Subcutaneous abdominal adipose tissue (tissue), 5 donors: Measurements from ENCODE around the gene LAMC2.
A peak's percentile ranks its signal among the peaks of the same experiment; 100 is the strongest.
"Not testable (repeated sequence)": the region's sequence is repeated elsewhere in the genome, so short reads cannot be mapped to it uniquely, and the experiment has no call there.

Source experiments
- H3K27ac ChIP-seq: one replicate; pipeline ENCODE4 v1.7.0; 2013; ENCODE audit warnings: low read depth, mild to moderate bottlenecking, inconsistent platforms, low read length, moderate library complexity
- H3K27me3 ChIP-seq, 5 donors: one replicate each; pipeline ENCODE4 v1.7.0; 2013; ENCODE audit warnings: low read length in 5 of 5, inconsistent platforms in 1 of 5; ENCODE audit not compliant: control insufficient read depth in 5 of 5, insufficient read depth in 4 of 5
- H3K36me3 ChIP-seq, 5 donors: one replicate each; pipeline ENCODE4 v1.7.0; 2013; ENCODE audit warnings: low read length in 5 of 5; ENCODE audit not compliant: control insufficient read depth in 5 of 5, insufficient read depth in 5 of 5
- H3K4me1 ChIP-seq, 5 donors: one replicate each; pipeline ENCODE4 v1.7.0; 2013; ENCODE audit warnings: low read length in 5 of 5, mild to moderate bottlenecking in 3 of 5, moderate library complexity in 1 of 5; ENCODE audit not compliant: control insufficient read depth in 5 of 5, insufficient read depth in 5 of 5
- H3K4me3 ChIP-seq, 5 donors: one replicate each; pipeline ENCODE4 v1.7.0; 2013; ENCODE audit warnings: low read length in 5 of 5, low read depth in 1 of 5
- H3K9ac ChIP-seq, 5 donors: one replicate each; pipeline ENCODE4 v1.7.0; 2013; ENCODE audit warnings: low read length in 5 of 5, mild to moderate bottlenecking in 4 of 5, moderate library complexity in 3 of 5
- H3K9me3 ChIP-seq, 5 donors: one replicate each; pipeline ENCODE4 v1.7.0; 2013; ENCODE audit warnings: low read length in 5 of 5; ENCODE audit not compliant: control insufficient read depth in 5 of 5
- donor health status: healthy.
- donor health status: healthy.
- donor health status: healthy.
- donor health status: healthy.
- donor health status: healthy.

The LAMC2 gene

GRCh38 chr1:183234660-183235476 is 48.8 kb downstream of the LAMC2 start:
- no peaks in the 10 kb centered on the region for H3K9me3 ChIP-seq
- H3K9ac ChIP-seq, result peak overlapping the region in 3 of 5 donors; percentile 31 to 82 (median 77)
- H3K27ac ChIP-seq, result peak overlapping the region; percentile 90
- peaks cover 10 to 30% (median 18%) of the 10 kb centered on the region in 5 donors for H3K4me1 ChIP-seq
- peaks cover 0 to 3% (median 0%) of the 10 kb centered on the region in 5 donors for H3K27me3 ChIP-seq
- peak overlapping the region; percentile 5 to 64 (median 50) for H3K4me3 ChIP-seq
- no peaks in the 10 kb centered on the region for H3K36me3 ChIP-seq

GRCh38 chr1:183235503-183235902 is 49.4 kb downstream of the LAMC2 start:
- Histone ChIP-seq H3K27ac (peak overlapping the region; percentile 90), H3K36me3 (no peaks in the 10 kb centered on the region), H3K4me3 (peak overlapping the region in 3 of 5 donors; percentile 50 to 64 (median 56)), H3K27me3 (peaks cover 0 to 3% (median 0%) of the 10 kb centered on the region in 5 donors), H3K9me3 (no peaks in the 10 kb centered on the region), H3K4me1 (peaks cover 10 to 36% (median 22%) of the 10 kb centered on the region in 5 donors), H3K9ac (peak overlapping the region in 2 of 5 donors; percentile 31 to 77)

DNA sequence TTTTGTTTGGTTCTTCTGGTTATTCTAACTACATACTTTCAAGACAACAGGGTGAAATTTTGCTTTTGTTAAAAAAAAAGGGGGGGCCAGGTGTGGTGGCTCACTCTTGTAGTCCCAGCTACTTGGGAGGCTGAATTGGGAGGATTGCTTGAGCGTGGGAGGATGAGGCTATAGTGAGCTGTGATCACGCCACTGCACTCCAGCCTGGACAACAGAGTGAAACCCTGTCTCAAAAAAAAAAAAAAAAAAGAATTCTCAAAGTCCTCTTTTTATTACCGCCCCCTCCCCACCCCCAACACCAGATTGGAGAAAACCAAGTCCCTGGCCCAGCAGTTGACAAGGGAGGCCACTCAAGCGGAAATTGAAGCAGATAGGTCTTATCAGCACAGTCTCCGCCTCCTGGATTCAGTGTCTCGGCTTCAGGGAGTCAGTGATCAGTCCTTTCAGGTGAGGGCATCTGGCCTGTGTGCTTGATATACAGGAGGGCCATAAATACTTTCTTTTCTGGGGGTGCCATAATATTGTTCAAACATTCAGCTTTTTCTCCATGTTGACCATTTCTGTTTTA is 50.2 kb downstream of the LAMC2 start:
- H3K27ac ChIP-seq, result peak overlapping the region; percentile 90
- no peak overlapping the region for H3K4me3 ChIP-seq
- no peak overlapping the region for H3K9ac ChIP-seq
- no peaks in the 10 kb centered on the region for H3K36me3 ChIP-seq
- H3K9me3 ChIP-seq, result no peaks in the 10 kb centered on the region
- H3K4me1 ChIP-seq, result peaks cover 12 to 43% (median 24%) of the 10 kb centered on the region in 5 donors
- H3K27me3 ChIP-seq, result peaks cover 0 to 3% (median 0%) of the 10 kb centered on the region in 5 donors

- Histone ChIP-seq H3K4me3 (no peak overlapping the region), H3K9ac (no peak overlapping the region), H3K9me3 (no peaks in the 10 kb centered on the region), H3K4me1 (peaks cover 12 to 51% (median 32%) of the 10 kb centered on the region in 5 donors), H3K27me3 (peaks cover 0 to 3% (median 0%) of the 10 kb centered on the region in 5 donors), H3K36me3 (no peaks in the 10 kb centered on the region), H3K27ac (no peak overlapping the region)
Measured at GRCh38 chr1:183237046-183237445, 51.0 kb downstream of the LAMC2 start.

- H3K27me3 ChIP-seq, result peaks cover 0 to 3% (median 0%) of the 10 kb centered on the region in 5 donors
- no peak overlapping the region for H3K4me3 ChIP-seq
- H3K36me3 ChIP-seq, result no peaks in the 10 kb centered on the region
- no peak overlapping the region for H3K27ac ChIP-seq
- H3K9ac ChIP-seq, result no peak overlapping the region
- H3K4me1 ChIP-seq, result peaks cover 12 to 61% (median 38%) of the 10 kb centered on the region in 5 donors
- no peaks in the 10 kb centered on the region for H3K9me3 ChIP-seq
Measured at GRCh38 chr1:183238071-183238470, 52.0 kb downstream of the LAMC2 start.

- H3K27ac ChIP-seq, result peak overlapping the region; percentile 87
- H3K4me3 ChIP-seq, result no peak overlapping the region
- H3K4me1 ChIP-seq, result peaks cover 13 to 70% (median 46%) of the 10 kb centered on the region in 5 donors
- no peaks in the 10 kb centered on the region for H3K9me3 ChIP-seq
- no peaks in the 10 kb centered on the region for H3K36me3 ChIP-seq
- H3K27me3 ChIP-seq, result peaks cover 0 to 3% (median 0%) of the 10 kb centered on the region in 5 donors
- no peak overlapping the region for H3K9ac ChIP-seq
Measured at GRCh38 chr1:183239220-183239742, 53.2 kb downstream of the LAMC2 start.

DNA sequence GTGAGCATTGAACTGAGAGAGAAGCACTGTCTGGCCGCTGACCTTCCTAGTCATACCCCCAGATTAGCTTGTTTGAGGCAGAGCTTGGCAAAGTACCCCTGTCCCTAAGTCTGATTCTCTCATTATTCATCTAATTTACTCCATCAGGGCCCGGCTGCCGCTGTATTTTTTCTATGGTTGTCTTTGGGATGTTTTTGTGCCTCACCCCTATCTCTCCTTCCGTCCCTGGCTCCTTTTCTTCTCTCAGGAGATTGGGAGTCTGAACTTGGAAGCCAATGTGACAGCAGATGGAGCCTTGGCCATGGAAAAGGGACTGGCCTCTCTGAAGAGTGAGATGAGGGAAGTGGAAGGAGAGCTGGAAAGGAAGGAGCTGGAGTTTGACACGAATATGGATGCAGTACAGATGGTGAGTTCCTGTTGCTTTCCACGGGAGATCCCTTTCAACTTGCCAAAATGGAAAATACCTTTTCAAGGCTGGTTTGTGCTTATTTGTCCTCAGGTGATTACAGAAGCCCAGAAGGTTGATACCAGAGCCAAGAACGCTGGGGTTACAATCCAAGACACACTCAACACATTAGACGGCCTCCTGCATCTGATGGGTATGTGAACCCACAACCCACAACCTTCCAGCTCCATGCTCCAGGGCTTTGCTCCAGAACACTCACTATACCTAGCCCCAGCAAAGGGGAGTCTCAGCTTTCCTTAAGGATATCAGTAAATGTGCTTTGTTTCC is 53.9 kb downstream of the LAMC2 start:
- Histone ChIP-seq H3K36me3 (no peaks in the 10 kb centered on the region), H3K27me3 (no peaks in the 10 kb centered on the region), H3K4me3 (no peak overlapping the region), H3K27ac (peak overlapping the region; percentile 87), H3K9me3 (no peaks in the 10 kb centered on the region), H3K9ac (peak overlapping the region in 1 of 5 donors; percentile 70), H3K4me1 (peaks cover 13 to 70% (median 44%) of the 10 kb centered on the region in 5 donors)

- Histone ChIP-seq H3K9ac (peak overlapping the region in 1 of 5 donors; percentile 70), H3K27me3 (no peaks in the 10 kb centered on the region), H3K27ac (peak overlapping the region; percentile 87), H3K4me1 (peaks cover 10 to 70% (median 41%) of the 10 kb centered on the region in 5 donors), H3K4me3 (no peak overlapping the region), H3K36me3 (no peaks in the 10 kb centered on the region), H3K9me3 (no peaks in the 10 kb centered on the region)
Measured at GRCh38 chr1:183240526-183240825, 54.4 kb downstream of the LAMC2 start.

DNA sequence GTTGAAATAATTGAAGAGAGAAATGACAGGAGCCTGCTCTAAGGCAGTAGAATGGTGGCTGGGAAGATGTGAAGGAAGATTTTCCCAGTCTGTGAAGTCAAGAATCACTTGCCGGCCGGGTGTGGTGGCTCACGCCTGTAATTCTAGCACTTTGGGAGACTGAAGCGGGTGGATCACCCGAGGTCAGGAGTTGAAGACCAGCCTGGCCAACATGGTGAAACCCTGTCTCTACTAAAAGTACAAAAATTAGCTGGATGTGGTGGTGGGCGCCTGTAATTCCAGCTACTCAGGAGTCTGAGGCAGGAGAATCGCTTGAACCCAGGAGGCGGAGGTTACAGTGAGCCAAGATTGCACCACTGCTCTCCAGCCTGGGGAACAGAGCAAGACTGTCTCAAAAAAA is 54.8 kb downstream of the LAMC2 start:
- H3K27ac ChIP-seq, result peak overlapping the region; percentile 87
- peak overlapping the region in 1 of 5 donors; percentile 70 for H3K9ac ChIP-seq
- not testable (repeated sequence) for H3K36me3 ChIP-seq, H3K9me3 ChIP-seq, H3K27me3 ChIP-seq, H3K4me3 ChIP-seq
- peaks cover 10 to 69% (median 41%) of the 10 kb centered on the region in 5 donors for H3K4me1 ChIP-seq
